Epidermal melanocyte (primary cell): ENCODE data around the gene PLA2G5.
A peak's percentile ranks its signal among the peaks of the same experiment; 100 is the strongest.
"Not testable (repeated sequence)": the region's sequence is repeated elsewhere in the genome, so short reads cannot be mapped to it uniquely, and the experiment has no call there.

Experiments
- DNase-seq: peaks from one replicate; pipeline ENCODE4 v3.0.0; 2011; ENCODE audit warnings: low spot score; ENCODE audit not compliant: insufficient read length

The PLA2G5 gene

DNA sequence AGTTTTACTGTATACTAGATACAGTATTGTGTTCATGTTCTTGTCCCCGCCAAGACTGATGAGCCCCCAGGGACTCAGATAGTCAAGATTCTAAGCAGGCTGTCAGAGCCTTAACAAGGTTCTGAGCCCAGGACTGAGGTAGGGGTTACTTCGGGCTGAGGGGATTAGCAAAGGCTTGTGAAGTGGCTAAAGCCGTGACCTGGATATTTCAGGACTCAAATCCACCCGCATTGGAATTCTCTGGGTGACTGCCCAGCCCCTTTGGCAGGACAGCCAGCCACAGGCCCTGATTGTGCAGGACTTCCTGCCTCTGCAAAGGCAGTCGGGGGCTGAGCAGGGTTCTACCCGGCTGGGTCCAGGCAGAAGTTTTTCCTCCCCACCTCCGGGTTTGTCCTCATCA lies at the start of gene PLA2G5:
TSS of gene PLA2G5 (plus strand) at position 321 of the 400 bp plus-strand sequence. CDS start 14,637 bp downstream, outside the sequence.
- DNase-seq = no peak

DNA sequence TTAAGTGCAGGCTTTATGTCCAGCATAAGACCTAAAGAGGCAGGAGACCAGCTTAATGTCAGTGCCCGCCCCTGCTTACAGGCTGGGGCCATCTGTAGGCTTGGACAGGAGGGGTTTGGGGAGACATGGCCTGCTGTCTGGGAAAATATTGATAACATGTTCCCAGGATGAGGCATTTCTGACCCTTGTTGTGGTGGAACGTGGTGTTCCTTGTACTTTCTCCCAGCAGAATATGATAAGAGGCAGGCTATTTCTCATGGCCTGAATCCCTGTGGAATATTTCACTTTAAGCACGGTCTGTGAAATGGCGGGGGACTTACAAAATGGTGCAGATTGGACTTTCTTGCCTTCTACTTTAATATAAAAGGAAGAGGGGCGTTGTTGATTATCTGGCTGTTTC lies 41.9 kb upstream of the PLA2G5 start:
- DNase-seq = no peak

DNA sequence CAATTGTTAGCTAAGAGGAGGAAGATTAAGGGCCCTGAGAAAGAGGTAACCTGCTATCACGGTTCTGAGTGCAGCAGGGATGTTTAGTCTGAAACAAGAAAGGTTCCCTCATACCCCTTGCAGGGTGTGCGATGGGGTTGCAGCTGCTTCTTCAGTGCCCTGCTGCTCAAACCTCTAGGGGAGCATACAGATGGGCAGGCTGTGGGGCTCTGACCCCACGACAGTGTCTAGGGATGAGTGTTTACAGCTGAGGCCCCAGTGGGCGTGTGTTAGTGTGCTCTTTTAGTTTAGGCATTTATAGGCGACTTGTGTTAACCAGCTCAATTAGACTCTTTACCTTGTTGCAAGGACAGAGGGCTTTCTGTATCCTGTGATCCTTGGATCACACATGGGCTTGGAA lies 41.3 kb upstream of the PLA2G5 start:
- no peak for DNase-seq

DNA sequence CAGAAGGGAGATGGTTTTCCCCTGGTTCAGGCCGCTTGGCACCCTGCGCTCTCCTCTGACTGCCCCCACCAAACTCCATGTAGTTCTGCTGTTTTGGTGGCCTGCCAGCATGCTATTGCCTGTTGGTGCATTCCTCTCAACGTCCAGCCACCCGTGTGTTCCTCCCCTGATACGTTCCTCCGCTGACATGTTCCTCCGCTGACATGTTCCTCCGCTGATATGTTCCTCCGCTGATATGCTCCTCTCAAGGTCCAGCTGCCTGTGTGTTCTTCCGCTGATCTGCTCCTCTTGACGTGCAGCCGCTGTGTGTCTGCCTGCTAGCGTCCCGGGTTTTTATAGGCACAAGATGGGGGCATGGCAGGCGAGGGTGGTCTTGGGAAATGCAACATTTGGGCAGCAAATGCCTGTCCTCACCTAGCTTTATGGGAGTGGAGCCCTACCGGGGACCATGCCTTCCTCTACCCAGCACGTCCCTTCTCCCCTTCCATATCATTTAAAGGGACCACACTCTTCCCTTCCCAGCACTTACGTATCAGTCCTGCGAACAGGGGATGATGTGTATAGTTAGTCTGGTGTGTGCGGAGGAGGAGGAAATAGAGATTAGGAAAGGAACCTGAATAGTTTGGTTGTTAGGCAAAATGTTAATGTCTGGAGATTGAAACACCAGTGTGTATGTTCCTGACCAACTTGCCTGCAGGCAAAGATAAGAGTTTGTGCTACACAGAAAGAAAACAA lies 40.6 kb upstream of the PLA2G5 start:
- no peak for DNase-seq

DNA sequence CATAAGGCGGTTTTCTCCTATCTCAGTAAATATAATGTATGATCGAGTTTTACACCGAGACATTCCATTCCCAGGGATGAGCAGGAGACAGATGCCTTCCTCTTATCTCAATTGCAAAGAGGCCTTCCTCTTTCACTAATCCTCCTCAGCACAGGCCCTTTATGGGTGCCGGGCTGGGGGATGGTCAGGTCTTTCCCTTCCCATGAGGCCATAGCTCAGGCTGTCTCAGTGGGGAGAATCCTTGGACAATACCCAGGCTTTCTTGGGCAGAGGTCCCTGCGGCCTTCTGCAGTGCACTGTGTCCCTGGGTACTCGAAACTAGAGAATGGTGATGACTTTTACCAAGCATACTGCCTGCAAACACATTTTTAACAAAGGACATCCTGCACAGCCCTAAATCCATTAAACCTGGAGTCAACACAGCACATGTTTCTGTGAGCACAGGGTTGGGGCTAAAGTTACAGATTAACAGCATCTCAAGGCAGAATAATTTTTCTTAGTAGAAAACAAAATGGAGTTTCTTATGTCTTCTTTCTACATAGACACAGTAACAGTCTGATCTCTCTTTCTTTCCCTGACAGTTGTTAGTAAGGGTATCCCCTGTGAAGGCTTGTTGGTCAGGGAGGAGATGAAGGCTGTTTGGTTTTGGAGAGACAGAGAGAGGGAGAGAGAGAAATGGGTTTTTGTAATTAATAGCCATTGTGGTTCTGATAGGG lies 39.4 kb upstream of the PLA2G5 start:
- not testable (repeated sequence) for DNase-seq

- no peak for DNase-seq
These were observed 38.8 kb upstream of the PLA2G5 start for GRCh38 chr1:20031161-20031560.

DNA sequence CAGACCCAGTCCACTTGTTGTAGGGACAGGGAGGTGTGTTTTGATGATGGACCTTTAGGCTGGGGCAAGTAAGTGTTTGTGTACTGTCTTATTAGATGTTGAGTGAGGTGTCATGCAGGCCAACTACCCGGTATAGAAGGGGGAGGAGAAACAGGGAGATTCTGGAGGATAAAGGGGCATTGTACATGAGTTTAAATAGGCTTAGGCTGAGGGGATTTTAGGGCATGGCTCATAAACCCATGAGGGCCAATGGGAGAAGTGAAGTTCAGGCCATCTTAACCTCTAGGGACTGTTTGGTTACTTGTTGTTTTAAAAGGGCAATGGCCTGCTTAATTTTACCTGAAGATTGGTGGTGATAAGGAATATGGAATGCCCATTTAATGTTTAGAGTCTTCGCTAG lies 38.2 kb upstream of the PLA2G5 start:
- DNase-seq = no peak

DNA sequence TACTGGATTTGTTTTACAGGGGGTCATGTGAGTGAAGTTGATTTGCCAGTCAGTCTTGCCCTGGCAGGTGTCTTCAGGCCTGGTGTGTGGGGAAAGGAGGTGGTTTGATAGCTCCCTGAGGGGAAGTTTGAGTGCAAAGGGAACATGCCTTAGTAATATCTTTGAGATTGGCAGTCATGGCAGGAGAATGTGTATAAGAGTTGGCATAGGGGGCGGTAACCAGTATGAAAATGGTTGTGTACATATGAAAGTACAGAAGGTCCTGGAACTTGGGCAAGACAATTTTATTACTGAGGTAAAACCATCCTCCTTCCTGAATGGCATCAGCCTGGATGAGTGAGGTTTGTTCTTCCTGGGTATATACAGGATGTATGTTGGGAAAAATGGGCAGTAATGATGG lies 37.6 kb upstream of the PLA2G5 start:
- no peak for DNase-seq

DNA sequence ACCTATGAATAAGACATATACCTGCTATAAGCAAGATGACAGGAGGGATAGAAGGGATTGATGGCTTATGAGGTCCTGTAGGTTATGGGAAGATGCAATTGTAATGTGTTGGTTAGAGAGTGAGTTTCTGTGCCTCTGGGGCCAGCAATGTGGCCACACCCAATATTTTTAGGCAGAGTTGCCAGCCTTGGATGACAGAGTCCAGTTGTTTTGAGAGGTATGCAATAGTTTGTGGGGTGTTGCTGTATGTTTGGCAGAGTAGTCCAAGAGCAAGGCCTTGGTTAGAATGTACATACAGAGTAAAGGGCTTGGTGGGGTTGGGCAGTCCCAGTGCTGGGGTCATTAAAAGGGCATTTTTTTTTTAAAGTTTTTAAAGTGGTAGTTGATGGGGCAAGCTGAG lies 36.6 kb upstream of the PLA2G5 start:
- DNase-seq = no peak

DNA sequence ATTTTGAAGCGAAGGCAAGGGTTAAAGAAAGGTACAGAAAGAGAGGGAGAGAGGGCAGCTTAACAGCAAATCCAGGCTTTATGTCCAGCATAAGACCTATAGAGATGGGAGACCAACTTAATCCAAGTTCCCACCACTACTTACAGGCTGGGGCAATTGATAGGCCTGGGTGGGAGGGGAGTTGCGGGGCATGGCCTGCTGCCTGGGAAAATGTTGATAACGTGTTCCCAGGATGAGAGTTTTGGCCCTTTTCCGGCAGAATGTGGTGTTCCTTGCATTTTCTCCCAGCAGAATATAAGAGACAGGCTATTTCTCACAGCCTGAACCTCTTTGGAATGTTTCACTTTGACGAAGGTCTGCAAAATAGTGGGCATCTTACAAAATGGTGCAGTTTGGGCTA lies 34.9 kb upstream of the PLA2G5 start:
- DNase-seq = no peak

GRCh38 chr1:20037877-20038276 lies 32.1 kb upstream of the PLA2G5 start:
- DNase-seq = no peak

DNA sequence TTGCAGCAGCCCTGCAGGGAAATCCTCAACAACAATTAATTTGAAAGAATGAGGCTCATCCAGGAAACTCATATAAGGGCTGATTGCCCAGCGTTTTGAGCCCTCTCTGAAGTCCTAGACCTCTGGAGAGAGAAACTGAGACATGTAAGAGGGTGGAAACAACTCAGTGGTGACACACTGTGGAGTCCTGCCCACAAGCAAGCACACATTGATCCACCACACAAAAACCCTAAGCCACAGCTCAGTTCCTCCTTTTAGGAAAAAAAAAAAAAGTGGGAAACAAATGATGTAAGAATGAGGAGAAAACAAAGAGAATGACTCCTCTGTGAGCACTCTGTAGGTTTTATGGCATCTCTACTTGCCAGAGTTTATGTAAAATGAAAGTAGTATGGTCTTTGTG lies 22.9 kb upstream of the PLA2G5 start:
- DNase-seq = no peak

DNA sequence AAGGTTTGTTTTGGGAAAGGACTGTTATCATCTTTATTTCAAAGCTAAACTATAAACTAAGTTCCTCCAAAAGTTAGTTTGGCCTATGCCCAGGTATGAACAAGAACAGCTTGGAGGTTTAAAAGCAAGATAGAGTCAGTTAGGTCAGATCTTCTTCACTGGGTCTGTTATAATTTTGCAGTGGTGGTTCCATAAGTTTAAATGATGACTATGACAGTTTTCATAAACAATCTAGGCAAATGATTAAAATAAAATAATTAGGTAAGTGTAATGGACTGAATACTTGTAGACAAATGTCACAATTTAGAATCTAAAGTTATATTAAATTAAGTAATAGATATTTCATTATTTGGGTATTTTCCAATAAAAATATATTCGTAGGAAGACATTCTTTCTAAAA lies 21.4 kb upstream of the PLA2G5 start:
- no peak for DNase-seq

DNA sequence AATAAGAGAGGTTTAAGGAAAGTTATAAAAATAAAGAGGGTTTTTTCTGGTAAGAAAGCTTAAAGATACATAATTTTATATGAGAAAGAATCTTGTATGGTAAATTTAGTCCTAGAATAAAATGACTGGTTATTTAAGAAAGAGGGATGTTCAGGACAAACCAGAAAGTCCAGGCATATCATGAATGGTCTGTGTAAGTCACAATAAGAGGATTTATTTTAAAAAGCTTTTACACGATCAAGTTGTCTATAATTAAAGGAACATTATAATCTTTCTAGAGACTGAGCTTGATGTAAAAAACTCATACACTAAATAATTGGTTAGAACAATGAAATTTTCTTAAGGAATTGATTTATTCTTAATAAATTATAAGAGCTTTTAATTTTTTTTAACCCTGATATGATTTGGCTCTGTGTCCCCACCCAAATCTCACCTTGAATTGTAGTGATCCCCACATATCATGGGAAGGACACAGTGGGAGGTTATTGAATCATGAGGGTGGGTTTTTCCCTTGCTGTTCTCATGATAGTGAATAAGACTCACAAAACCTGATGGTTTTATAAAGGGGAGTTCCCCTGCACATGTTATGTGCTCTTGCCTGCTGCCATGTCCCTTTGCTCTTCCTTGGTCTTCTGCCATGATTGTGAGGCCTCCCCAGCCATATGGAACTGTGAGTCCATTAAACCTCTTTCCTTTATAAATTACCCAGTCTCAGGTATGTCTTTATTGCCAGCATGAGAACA lies 20.8 kb upstream of the PLA2G5 start:
- not testable (repeated sequence) for DNase-seq

GRCh38 chr1:20051218-20051829 lies 18.7 kb upstream of the PLA2G5 start:
- no peak for DNase-seq

DNA sequence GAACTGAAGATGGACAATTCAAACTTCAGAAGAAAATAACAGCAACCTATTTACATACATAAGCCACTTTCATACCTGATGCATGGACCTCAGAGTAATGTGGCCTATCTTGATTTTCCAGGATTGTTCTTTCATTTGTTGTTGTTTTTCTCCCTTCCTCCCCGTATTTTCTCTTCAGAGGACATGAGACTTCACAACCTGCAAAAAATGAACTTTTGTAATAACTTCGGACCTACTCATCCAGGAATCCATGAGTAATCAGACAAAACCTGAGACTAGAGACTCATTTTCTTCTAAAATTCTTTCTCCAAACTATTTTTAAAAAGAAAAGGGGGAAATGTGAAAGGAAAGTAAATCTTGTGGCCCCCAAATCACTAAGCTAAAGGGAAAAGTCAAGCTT lies 17.6 kb upstream of the PLA2G5 start:
- DNase-seq = no peak

- no peak for DNase-seq
These were observed 12.0 kb upstream of the PLA2G5 start for GRCh38 chr1:20057886-20058420.

GRCh38 chr1:20058531-20058930 lies 11.5 kb upstream of the PLA2G5 start:
- DNase-seq = peak; percentile 40

DNA sequence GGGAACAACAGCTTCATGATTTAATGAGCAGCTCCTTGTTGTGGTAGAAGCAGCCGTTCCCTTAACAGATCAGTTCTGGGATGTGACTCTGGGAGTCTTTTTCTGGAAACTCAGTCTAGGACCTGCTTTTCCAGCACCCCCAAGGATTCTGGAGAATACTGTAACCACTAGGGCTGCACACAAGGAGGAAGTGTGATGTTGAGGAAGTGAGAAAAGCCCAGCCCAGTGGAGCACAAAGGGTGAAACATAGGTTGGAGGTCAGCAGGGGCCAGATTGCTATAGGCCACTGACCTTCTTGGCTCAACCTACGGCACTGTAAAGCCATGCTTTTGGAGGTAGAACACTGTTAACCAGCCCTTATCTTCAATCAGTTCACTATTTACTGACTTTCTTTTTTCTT lies 10.1 kb upstream of the PLA2G5 start:
- DNase-seq = no peak

DNA sequence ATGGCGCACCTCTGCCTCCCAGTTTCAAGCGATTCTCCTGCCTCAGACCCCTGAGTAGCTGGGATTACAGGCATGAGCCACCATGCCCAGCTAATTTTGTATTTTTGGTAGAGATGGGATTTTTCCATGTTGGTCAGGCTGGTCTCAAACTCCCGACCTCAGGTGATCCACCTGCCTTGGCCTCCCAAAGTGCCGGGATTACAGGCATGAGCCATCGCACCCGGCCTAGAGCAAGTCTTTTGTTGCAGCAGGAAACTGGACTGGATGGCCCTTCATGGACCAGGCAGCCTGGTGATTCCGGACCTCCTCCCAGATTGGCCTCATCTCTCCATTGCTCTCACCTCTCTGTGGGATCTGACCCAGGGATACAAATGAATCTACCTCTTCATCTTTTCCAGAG lies 9.2 kb upstream of the PLA2G5 start:
- DNase-seq = not testable (repeated sequence)

DNA sequence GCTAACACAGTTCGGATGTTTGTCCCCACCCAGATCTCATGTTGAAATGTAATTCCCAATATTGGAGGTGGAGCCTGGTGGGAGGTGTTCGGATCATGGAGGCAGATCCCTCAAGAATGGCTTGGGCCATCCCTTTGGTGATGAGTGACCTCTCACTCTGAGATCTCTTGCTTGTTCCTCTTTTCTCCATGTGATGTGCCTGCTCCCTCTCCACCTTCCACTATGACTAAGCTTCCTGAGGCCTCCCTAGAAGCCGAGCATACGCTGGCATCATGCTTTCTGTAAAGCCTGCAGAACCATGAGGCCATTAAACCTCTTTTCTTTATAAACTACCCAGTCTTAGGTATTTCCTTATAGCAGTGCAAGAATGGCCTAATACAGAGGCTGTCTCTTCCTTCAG lies 8.1 kb upstream of the PLA2G5 start:
- DNase-seq = no peak

- no peak for DNase-seq
These were observed 6.1 kb upstream of the PLA2G5 start for GRCh38 chr1:20063861-20064292.
